SW480 (cell line): ENCODE data around the gene ANKRD36B.
"Not testable (repeated sequence)": the region's sequence is repeated elsewhere in the genome, so short reads cannot be mapped to it uniquely, and the experiment has no call there.

ENCODE experiments used
- DNase-seq: peaks from one replicate; pipeline ENCODE4 v3.0.0-alpha.2; 2016; ENCODE audit warnings: low spot score

The ANKRD36B gene

GRCh38 chr2:97589598-97590510 lies at the start of gene ANKRD36B:
Gene ANKRD36B (minus strand): TSS chr2:97589877. CDS start chr2:97589685, 192 bp downstream.
- DNase-seq = peak; percentile 65

- not testable (repeated sequence) for DNase-seq
These were observed 36.4 kb upstream of the ANKRD36B start for GRCh38 chr2:97626049-97626430.

GRCh38 chr2:97625354-97626048 lies 35.8 kb upstream of the ANKRD36B start:
- not testable (repeated sequence) for DNase-seq

- not testable (repeated sequence) for DNase-seq
These were observed 33.3 kb upstream of the ANKRD36B start for GRCh38 chr2:97622976-97623375.

GRCh38 chr2:97620492-97620891 lies 30.8 kb upstream of the ANKRD36B start:
- DNase-seq = not testable (repeated sequence)

DNA sequence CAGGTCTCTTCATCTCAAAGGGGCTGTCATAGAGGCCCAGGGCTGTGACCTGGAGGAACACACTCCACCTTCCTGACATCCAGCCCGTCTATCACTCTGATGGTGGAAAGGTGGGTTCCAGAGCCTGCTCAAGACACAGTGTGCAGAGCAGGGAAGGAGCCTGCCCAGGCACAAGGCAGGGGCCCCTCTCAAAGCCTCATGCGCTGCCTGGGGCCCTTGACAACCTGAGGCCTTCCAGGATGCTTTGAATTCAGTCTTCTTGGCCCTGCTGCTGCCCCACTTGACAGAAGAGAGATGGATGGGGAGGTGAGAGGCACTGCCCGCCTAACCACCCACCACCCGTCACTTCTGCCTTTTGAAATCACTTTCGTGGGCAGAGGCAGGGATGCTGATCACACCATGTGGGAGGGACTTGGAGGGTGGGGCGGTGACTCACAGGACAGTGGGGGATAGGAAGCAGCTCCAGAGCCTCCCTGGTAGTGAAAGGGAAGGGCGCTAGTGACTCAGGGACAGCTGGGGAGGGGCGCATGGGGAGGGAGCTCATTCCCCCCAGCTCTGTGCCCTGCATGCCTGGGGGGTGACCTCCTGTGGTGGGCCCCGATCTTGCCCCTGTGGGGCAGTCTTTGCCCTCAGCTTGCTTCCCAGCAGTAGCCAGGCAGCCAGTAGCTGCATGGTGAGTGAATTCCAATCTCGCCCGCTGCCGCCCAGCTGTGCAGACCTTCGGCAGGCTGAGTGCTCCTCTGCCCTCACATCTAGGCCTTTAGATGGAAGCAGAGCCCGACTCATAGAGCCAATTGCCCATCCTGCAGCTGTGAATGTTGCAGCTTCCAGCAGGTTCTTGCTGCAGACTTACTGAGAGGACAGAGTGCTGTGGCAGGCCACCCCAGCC lies 29.5 kb upstream of the ANKRD36B start:
- DNase-seq = not testable (repeated sequence)

DNA sequence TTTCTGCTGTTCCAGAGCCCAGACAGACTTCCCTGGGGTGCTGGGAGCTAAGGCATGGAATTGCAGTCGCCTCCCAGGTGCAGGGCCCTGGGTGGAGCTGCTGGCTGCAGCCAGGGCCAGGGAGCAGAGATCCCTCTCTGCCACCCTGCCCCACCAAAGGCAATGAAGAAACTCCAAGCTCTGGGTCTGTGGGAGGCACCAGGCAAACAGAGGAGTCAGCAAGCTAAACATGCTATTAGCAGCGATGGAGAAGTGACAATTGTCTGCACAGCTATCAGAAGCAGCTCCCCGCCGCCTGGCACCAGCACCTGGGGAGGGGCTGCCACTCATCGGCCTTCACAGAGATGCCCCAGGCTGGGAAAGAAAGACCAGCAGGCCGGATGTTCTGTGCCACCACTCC lies 28.2 kb upstream of the ANKRD36B start:
- no peak for DNase-seq

DNA sequence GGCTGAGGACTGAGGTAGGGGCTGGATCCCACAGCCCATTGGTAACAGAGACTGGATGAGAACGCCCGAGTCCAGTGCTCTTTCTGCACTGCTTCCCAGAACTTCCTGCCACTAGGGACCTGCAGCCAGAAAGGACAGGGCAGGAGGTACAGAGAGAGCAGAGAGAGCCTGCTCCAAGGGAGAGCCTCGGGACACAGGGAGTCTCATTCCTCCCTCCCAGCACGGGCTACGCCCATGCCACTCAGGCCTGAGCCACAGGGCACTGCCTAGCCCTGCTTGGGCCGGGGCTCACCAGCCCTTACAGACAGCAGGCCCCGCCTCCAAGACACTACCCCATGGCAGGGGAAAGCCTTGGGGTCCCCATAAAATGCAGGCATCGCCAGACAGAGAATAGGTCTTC lies 26.1 kb upstream of the ANKRD36B start:
- not testable (repeated sequence) for DNase-seq

- DNase-seq = not testable (repeated sequence)
These were observed 22.2 kb upstream of the ANKRD36B start for GRCh38 chr2:97611895-97612294.

DNA sequence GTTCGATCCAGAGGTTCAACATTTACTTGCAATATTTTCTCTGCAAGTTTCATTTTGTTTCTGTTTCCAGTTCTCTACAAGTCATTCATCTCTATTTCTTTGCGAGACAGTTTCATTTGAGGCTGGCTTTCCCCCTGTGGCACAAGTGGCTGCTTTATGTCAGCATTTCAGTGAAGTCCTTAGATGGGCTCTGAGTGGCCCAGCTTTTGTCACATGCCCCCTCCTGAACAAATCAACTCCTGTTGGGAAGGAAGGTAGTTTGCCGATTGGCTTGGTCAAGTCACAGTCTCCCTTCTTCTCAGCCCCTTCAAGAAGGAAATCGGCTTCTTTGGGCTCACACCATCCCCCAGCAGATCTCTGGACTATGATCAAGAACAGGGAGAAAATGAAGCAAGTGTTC lies 19.1 kb upstream of the ANKRD36B start:
- not testable (repeated sequence) for DNase-seq

DNA sequence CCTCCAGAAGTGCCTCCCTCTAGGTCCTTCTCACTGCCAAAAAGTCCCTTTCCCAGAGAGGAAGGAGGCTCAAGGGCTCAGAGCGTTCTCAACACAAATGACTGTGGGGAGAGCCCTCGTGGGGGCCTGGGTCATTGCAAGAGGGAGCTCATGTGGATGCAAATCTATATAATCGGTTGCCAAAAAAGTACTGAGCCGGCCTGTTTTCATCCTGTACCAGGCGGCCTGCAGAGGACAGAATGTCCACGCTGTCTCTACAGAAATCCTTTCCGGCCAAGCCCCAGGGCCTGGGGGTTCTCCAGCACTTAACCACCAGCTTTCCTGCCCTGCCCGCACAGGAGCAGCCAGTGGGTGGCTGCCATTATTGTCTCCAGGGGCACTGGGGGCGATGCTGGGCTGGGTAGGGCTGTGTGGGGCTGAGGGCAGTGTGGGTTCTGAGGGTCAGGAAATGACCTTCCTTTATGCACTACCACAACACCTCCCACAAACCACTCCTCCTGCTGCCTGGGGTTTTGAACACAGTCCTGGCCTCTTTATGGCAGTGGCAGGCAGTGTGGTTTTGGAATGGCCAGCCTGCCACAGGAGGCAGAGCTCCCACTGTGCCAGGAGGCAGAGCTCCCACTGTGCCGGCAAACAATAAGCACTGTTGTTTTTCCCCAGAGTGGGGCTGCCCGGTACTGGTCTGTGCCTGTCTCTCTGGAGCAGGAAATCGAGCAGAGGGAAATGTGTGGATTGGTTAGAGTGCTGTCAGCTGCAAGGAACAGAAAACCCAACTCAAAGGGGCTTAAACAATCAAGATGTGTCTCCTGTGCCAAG lies 16.1 kb upstream of the ANKRD36B start:
- not testable (repeated sequence) for DNase-seq

DNA sequence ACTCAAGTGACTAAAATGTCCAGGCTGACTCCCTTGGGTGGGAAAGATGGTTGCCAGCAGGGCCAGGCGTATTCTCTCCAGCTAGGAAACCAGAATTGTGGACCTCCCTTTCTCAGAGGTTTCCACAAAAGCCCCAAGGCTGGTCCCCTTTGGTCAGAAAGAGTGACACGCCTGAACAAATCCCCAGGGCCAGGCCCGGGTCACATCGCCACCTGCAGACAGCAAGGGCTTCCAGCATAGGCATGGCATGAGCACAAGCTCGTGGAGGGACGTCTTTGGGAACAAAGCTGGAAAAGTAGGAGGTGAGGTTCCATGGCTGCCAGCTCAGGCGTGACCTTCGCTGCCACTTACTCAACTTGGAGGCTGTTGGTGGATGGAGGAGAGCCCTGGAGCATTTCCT lies 15.4 kb upstream of the ANKRD36B start:
- not testable (repeated sequence) for DNase-seq

GRCh38 chr2:97601537-97601936 lies 11.9 kb upstream of the ANKRD36B start:
- not testable (repeated sequence) for DNase-seq

- not testable (repeated sequence) for DNase-seq
These were observed 6.5 kb upstream of the ANKRD36B start for GRCh38 chr2:97596180-97596579.

DNA sequence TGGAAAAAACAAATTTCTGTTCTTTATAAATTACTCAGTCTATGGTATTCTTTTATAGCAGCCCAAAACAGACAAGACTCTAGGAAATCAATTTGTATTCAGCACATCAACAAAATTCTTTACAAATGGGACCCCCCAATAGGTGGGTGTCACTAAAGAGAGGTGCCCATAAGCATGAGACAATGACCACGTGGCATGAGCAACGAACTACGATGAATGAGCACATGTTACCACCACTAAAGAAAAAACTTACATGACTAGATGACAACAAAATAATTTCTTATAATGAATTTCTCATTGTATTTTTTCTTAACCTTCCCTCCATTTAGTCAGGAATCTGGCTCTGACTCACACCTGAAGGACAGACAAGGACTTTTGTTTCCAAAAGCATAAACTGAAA lies 3.8 kb upstream of the ANKRD36B start:
- DNase-seq = not testable (repeated sequence)

DNA sequence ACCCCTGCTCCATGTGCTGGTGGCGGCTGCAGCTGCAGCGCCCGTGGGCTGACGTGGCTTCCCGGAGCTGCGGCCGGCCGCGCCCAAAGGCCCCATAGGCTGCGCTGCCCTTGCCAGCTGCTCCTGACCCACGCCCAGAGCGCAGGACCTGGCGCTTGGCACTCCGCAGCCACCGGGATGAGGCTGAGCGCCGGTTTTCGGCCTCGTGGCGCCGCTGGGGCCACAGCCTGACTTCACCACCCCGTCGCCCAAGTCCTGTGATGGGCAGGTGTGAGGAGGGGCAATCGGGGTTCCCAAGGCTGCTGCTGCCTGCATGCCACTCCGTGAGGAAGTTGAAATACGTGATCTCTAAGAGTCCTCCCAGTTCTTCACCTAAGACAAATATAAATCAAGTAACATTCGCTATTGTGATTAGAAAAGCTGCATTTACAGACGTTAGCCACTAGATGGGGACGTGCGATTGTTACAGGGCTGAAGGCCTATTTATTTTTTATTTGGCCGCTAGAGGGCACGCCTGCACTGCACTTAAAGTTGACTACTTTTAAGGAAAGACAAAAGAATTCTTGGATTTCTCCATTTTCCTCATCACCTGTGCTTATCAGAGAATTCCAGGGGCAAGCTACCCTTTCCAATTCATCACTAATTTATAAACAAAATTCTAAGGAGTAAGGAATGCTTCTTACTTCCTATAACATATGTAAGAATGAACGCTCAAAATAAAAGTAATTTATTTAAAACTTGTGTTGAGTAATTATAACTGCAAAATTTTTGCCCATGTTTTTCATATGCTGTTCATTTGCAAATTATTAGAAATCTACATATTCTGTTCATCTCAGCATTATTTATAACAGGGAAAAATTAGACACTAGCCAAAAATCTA lies 1.1 kb upstream of the ANKRD36B start:
- peak; percentile 88 for DNase-seq

- not testable (repeated sequence) for DNase-seq
These were observed 450 bp downstream of the ANKRD36B start for GRCh38 chr2:97589257-97589597.

DNA sequence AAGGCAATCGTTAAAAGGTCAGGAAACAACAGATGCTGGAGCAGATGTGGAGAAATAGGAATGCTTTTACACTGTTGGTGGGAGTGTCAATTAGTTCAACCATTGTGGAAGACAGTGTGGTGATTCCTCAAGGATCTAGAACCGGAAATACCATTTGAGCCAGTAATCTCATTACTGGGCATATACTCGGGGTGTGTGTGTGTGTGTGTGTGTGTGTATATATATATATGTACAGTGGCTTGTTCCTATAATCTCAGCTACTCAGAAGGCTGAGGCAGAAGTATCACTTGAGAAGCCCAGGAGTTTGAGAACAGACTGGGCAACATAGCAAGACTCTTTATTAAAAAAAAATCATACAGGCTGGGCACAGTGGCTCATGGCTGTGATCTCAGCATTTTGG lies 24.0 kb downstream of the ANKRD36B start:
- not testable (repeated sequence) for DNase-seq

DNA sequence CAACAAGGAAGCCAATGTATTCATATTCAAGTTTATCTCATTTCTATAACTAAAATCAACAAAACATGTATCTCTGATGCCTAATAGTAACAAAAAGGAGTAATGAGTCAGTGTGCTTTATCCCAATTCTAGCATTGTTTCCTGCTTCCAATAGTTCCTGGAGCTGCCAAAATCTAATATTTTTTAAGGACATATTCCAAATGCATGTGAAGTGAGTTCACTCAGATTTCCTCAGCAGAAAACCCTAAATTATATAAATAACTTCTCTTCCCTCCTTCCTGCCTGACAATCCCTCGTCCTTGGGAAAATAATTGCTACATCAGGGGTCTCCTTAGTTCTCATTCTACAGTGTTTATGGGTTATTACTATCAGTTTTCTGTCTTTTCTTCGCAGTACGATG lies 37.3 kb downstream of the ANKRD36B start:
- DNase-seq = not testable (repeated sequence)

DNA sequence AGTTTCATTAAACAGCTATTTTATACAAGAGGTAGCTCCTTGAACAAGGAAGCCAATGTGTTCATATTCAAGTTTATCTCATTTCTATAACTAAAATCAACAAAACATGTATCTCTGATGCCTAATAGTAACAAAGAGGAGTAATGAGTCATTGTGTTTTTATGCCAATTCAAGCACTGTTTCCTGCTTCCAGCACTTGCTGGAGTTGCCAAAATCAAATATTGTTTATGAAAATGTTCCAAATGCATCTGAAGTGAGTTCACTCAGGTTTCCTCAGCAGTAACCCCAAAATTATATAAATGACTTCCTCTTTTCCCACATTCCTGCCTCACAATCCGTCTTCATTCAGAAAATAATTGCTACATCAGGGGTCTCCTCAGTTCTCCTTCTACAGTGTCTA lies 39.2 kb downstream of the ANKRD36B start:
- not testable (repeated sequence) for DNase-seq
